CD4-positive, CD25-positive, alpha-beta regulatory T cell (primary cell): ENCODE results near the gene AP2B1. TPM values are rescaled to one million over a fixed set of nuclear protein-coding genes. Genes with fewer than 3 reads are reported as not detected.

Experiments
- ATAC-seq, 2 donors: fragments of 150-1000 bp; cut with Tn5 transposase; one replicate each; pipeline ENCODE4 v1.10.0; 2021; ENCODE audit warnings: low read depth in 2 of 2, moderate number of reproducible peaks in 2 of 2, moderate library complexity in 1 of 2
- DNase-seq, 3 donors: peaks; one replicate each; pipeline versions ENCODE4 v3.0.0 to v3.0.0-alpha.2; 2012 to 2022; ENCODE audit warnings: mixed read lengths in 1 of 3
- H3K27ac ChIP-seq: one replicate; pipeline ENCODE4 v1.7.0; 2013; ENCODE audit warnings: mild to moderate bottlenecking, low read length; ENCODE audit not compliant: insufficient read depth, poor library complexity, severe bottlenecking
- H3K27me3 ChIP-seq: one replicate; pipeline ENCODE4 v1.7.0; 2013; ENCODE audit warnings: low read length; ENCODE audit not compliant: control insufficient read depth, insufficient read depth
- H3K36me3 ChIP-seq: one replicate; pipeline ENCODE4 v1.7.0; 2013; ENCODE audit warnings: mild to moderate bottlenecking, low read length, moderate library complexity; ENCODE audit not compliant: control insufficient read depth, insufficient read depth
- H3K4me1 ChIP-seq: 2 replicates; pipeline ENCODE4 v1.7.0; 2013; ENCODE audit warnings: mild to moderate bottlenecking, low read length; ENCODE audit not compliant: insufficient read depth, control insufficient read depth, poor library complexity, severe bottlenecking
- H3K4me3 ChIP-seq: one replicate; pipeline ENCODE4 v1.7.0; 2013; ENCODE audit warnings: low read depth, mild to moderate bottlenecking, low read length, moderate library complexity
- H3K9me3 ChIP-seq, 2 experiments: 1 replicate in 1 of 2; 2 replicates in 1 of 2; pipeline ENCODE4 v1.7.0; 2013; ENCODE audit warnings: low read length in 2 of 2, mild to moderate bottlenecking in 1 of 2, moderate library complexity in 1 of 2; ENCODE audit not compliant: control insufficient read depth in 2 of 2
- H3K27ac Mint-ChIP-seq, 3 donors: one replicate each; pipeline ENCODE4 v1.8.0; 2020 to 2022; ENCODE audit warnings: mild to moderate bottlenecking in 3 of 3, mixed read lengths in 3 of 3, moderate library complexity in 2 of 3
- H3K27me3 Mint-ChIP-seq: one replicate; pipeline ENCODE4 v1.8.0; 2022; ENCODE audit warnings: mild to moderate bottlenecking, mixed read lengths
- H3K36me3 Mint-ChIP-seq: one replicate; pipeline ENCODE4 v1.8.0; 2020; ENCODE audit warnings: mixed read lengths
- H3K4me1 Mint-ChIP-seq, 4 donors: one replicate each; pipeline ENCODE4 v1.8.0; 2020 to 2022; ENCODE audit warnings: mixed read lengths in 4 of 4, mild to moderate bottlenecking in 1 of 4
- H3K4me3 Mint-ChIP-seq, 4 donors: one replicate each; pipeline ENCODE4 v1.8.0; 2020 to 2022; ENCODE audit warnings: mild to moderate bottlenecking in 4 of 4, mixed read lengths in 4 of 4, moderate library complexity in 3 of 4
- H3K9me3 Mint-ChIP-seq, 7 donors: one replicate each; pipeline ENCODE4 v1.8.0; 2020 to 2022; ENCODE audit warnings: mixed read lengths in 7 of 7, mild to moderate bottlenecking in 3 of 7, moderate library complexity in 2 of 7
- polyA plus RNA-seq, 4 donors: library from polyadenylated mRNA; unstranded; fragments of 300-500 nt; fragmentation: Illumina TruSeq; gene quantifications; one replicate each; pipeline ENCODE4 v1.2.3, GENCODE V29; 2021
- total RNA-seq: library from RNA; stranded (reverse); gene quantifications from one replicate; pipeline ENCODE4 v1.2.3, GENCODE V29; 2022

Gene AP2B1
- total and polyA plus RNA-seq, 5 donors from 2014 or later: 59.8 to 133 (median 85.3) TPM

GRCh38 chr17:35651467-35651866, 64.3 kb downstream of the AP2B1 start:
- Mint-ChIP-seq H3K36me3 (peaks cover 37% of the 10 kb centered on the region), H3K4me1 (peaks cover 5 to 21% (median 15%) of the 10 kb centered on the region in 4 donors), H3K9me3 (no peaks in the 10 kb centered on the region), H3K27ac (no peak overlapping the region), H3K4me3 (no peak overlapping the region), H3K27me3 (no peaks in the 10 kb centered on the region)
- Histone ChIP-seq H3K27ac (no peak overlapping the region), H3K9me3 (no peaks in the 10 kb centered on the region), H3K4me1 (no peaks in the 10 kb centered on the region), H3K36me3 (peaks cover 58% of the 10 kb centered on the region), H3K4me3 (no peak overlapping the region), H3K27me3 (no peaks in the 10 kb centered on the region)
- DNase-seq (no peak), ATAC-seq (no peak)

GRCh38 chr17:35653619-35654361, 66.7 kb downstream of the AP2B1 start:
- no peaks in the 10 kb centered on the region for H3K9me3 Mint-ChIP-seq
- Histone ChIP-seq H3K27ac (no peak overlapping the region), H3K9me3 (no peaks in the 10 kb centered on the region), H3K4me1 (no peaks in the 10 kb centered on the region), H3K4me3 (no peak overlapping the region), H3K36me3 (peaks cover 63% of the 10 kb centered on the region), H3K27me3 (no peaks in the 10 kb centered on the region)
- no peaks in the 10 kb centered on the region for H3K27me3 Mint-ChIP-seq
- ATAC-seq: no peak
- H3K4me1 Mint-ChIP-seq: peaks cover 9 to 24% (median 18%) of the 10 kb centered on the region in 4 donors
- no peak for DNase-seq
- H3K36me3 Mint-ChIP-seq: peaks cover 48% of the 10 kb centered on the region
- H3K27ac Mint-ChIP-seq: no peak overlapping the region
- no peak overlapping the region for H3K4me3 Mint-ChIP-seq

GRCh38 chr17:35655303-35655702, 68.2 kb downstream of the AP2B1 start:
- H3K4me3 ChIP-seq: no peak overlapping the region
- Mint-ChIP-seq H3K4me3 (no peak overlapping the region), H3K36me3 (peaks cover 56% of the 10 kb centered on the region), H3K9me3 (no peaks in the 10 kb centered on the region), H3K4me1 (peaks cover 9 to 24% (median 18%) of the 10 kb centered on the region in 4 donors), H3K27me3 (no peaks in the 10 kb centered on the region), H3K27ac (no peak overlapping the region)
- H3K36me3 ChIP-seq: peaks cover 68% of the 10 kb centered on the region
- no peak for DNase-seq
- H3K27ac ChIP-seq: no peak overlapping the region
- no peaks in the 10 kb centered on the region for H3K9me3 ChIP-seq
- no peak for ATAC-seq
- H3K27me3 ChIP-seq: no peaks in the 10 kb centered on the region
- no peaks in the 10 kb centered on the region for H3K4me1 ChIP-seq

GRCh38 chr17:35660902-35661301, 73.8 kb downstream of the AP2B1 start:
- H3K36me3 Mint-ChIP-seq: peaks cover 42% of the 10 kb centered on the region
- peaks cover 80% of the 10 kb centered on the region for H3K36me3 ChIP-seq

GRCh38 chr17:35664685-35665084, 77.6 kb downstream of the AP2B1 start:
- Histone ChIP-seq H3K4me1 (no peaks in the 10 kb centered on the region), H3K27ac (no peak overlapping the region), H3K9me3 (no peaks in the 10 kb centered on the region), H3K27me3 (no peaks in the 10 kb centered on the region), H3K36me3 (peaks cover 66% of the 10 kb centered on the region), H3K4me3 (no peak overlapping the region)
- Mint-ChIP-seq H3K4me3 (no peak overlapping the region), H3K27me3 (no peaks in the 10 kb centered on the region), H3K4me1 (peaks cover 4 to 19% (median 13%) of the 10 kb centered on the region in 4 donors), H3K36me3 (peaks cover 37% of the 10 kb centered on the region), H3K9me3 (no peaks in the 10 kb centered on the region), H3K27ac (no peak overlapping the region)
- ATAC-seq: no peak
- DNase-seq: no peak

More at GRCh38 chr17:35660902-35661301, 73.8 kb downstream of the AP2B1 start:
- ATAC-seq (no peak), DNase-seq (no peak)
- Mint-ChIP-seq H3K4me3 (no peak overlapping the region), H3K27ac (no peak overlapping the region), H3K27me3 (no peaks in the 10 kb centered on the region), H3K9me3 (no peaks in the 10 kb centered on the region), H3K4me1 (peaks cover 4 to 15% (median 10%) of the 10 kb centered on the region in 4 donors)
- no peak overlapping the region for H3K27ac ChIP-seq
- H3K4me1 ChIP-seq: no peaks in the 10 kb centered on the region
- no peaks in the 10 kb centered on the region for H3K27me3 ChIP-seq
- H3K4me3 ChIP-seq: no peak overlapping the region
- no peaks in the 10 kb centered on the region for H3K9me3 ChIP-seq

GRCh38 chr17:35665662-35666061, 78.5 kb downstream of the AP2B1 start:
- Histone ChIP-seq H3K4me3 (no peak overlapping the region), H3K27ac (no peak overlapping the region), H3K27me3 (no peaks in the 10 kb centered on the region), H3K4me1 (no peaks in the 10 kb centered on the region), H3K36me3 (peaks cover 66% of the 10 kb centered on the region), H3K9me3 (no peaks in the 10 kb centered on the region)
- Mint-ChIP-seq H3K27me3 (no peaks in the 10 kb centered on the region), H3K4me1 (peaks cover 4 to 19% (median 16%) of the 10 kb centered on the region in 4 donors), H3K9me3 (no peaks in the 10 kb centered on the region), H3K27ac (no peak overlapping the region), H3K4me3 (no peak overlapping the region), H3K36me3 (peaks cover 37% of the 10 kb centered on the region)
- ATAC-seq (no peak), DNase-seq (no peak)

- H3K9me3 Mint-ChIP-seq: no peaks in the 10 kb centered on the region
- Histone ChIP-seq H3K27me3 (no peaks in the 10 kb centered on the region), H3K9me3 (no peaks in the 10 kb centered on the region), H3K4me1 (no peaks in the 10 kb centered on the region), H3K27ac (no peak overlapping the region), H3K4me3 (no peak overlapping the region), H3K36me3 (peaks cover 66% of the 10 kb centered on the region)
- no peaks in the 10 kb centered on the region for H3K27me3 Mint-ChIP-seq
- peaks cover 4 to 19% (median 16%) of the 10 kb centered on the region in 4 donors for H3K4me1 Mint-ChIP-seq
- H3K36me3 Mint-ChIP-seq: peaks cover 41% of the 10 kb centered on the region
- H3K27ac Mint-ChIP-seq: no peak overlapping the region
- no peak overlapping the region for H3K4me3 Mint-ChIP-seq
- DNase-seq (no peak), ATAC-seq (no peak)
Measured at GRCh38 chr17:35666070-35666469, 78.9 kb downstream of the AP2B1 start.

- H3K9me3 ChIP-seq: no peaks in the 10 kb centered on the region
- DNase-seq: no peak
- peaks cover 70% of the 10 kb centered on the region for H3K36me3 ChIP-seq
- Mint-ChIP-seq H3K27ac (peak overlapping the region in 1 of 3 donors; percentile 11), H3K36me3 (peaks cover 50% of the 10 kb centered on the region), H3K9me3 (no peaks in the 10 kb centered on the region), H3K27me3 (no peaks in the 10 kb centered on the region), H3K4me1 (peaks cover 4 to 19% (median 14%) of the 10 kb centered on the region in 4 donors), H3K4me3 (no peak overlapping the region)
- H3K4me3 ChIP-seq: no peak overlapping the region
- no peak overlapping the region for H3K27ac ChIP-seq
- H3K27me3 ChIP-seq: no peaks in the 10 kb centered on the region
- no peaks in the 10 kb centered on the region for H3K4me1 ChIP-seq
- ATAC-seq: no peak
Measured at GRCh38 chr17:35666967-35667532, 79.9 kb downstream of the AP2B1 start.
